Measurements from ENCODE around the gene BORCS8. TPM values are rescaled to one million over a fixed set of nuclear protein-coding genes. Genes with fewer than 3 reads are reported as not detected.
A peak's percentile ranks its signal among the peaks of the same experiment; 100 is the strongest.
"Not testable (repeated sequence)": the region's sequence is repeated elsewhere in the genome, so short reads cannot be mapped to it uniquely, and the experiment has no call there.

The BORCS8 gene
- polyA plus RNA-seq, 1 donor from 2014 or later = 75.6 TPM

DNA sequence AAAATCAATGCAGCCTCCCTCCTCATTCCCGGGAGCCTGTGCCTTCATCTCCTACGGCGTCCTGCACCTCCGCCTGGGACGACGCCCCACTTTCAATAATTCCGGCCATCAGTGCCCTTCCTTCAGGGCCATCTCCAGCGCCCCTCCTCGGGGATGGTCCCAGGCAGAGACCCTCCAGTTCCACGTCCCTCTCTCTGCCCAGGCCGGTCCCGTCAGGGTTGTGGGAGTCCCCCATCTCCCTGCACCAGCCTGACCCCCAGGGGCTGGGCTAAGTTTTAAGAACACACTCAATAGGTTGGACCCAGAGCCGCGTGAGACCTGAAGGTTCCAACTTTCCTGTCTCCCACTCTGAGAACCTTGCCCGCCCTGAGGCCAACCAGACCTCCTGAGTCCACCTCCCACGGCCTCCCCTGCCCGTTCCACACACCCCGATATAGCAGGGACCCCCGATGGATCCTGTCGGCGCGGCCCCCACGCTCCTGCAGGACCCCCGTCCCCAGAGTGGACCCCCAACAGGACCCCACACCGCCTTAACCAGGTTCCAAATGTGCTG is 54.3 kb downstream of the BORCS8 start:
- no peaks in the 10 kb centered on the region for H4K20me1 ChIP-seq (ENCODE audit: insufficient read depth)
- H3K79me2 ChIP-seq (replicated peaks; ENCODE audit: insufficient read depth, low read length) = no peaks in the 10 kb centered on the region
- H3K27ac ChIP-seq (ENCODE audit: low read length) = no peak overlapping the region
- H3K9me2 ChIP-seq (ENCODE audit: insufficient read depth, low read length) = no peaks in the 10 kb centered on the region
- H3K9ac ChIP-seq (ENCODE audit: low read length) = peak overlapping the region; percentile 70
- H3K27me3 ChIP-seq (ENCODE audit: insufficient read depth, low read depth, low read length) = peaks cover 2% of the 10 kb centered on the region
- H3K4me3 ChIP-seq (ENCODE audit: low read length) = peak overlapping the region; percentile 80
- H2AFZ ChIP-seq (ENCODE audit: low read depth, low read length) = peak overlapping the region; percentile 51
- H3K9me3 ChIP-seq (ENCODE audit: low read length) = no peaks in the 10 kb centered on the region
- TF ChIP-seq, protein P1, sequence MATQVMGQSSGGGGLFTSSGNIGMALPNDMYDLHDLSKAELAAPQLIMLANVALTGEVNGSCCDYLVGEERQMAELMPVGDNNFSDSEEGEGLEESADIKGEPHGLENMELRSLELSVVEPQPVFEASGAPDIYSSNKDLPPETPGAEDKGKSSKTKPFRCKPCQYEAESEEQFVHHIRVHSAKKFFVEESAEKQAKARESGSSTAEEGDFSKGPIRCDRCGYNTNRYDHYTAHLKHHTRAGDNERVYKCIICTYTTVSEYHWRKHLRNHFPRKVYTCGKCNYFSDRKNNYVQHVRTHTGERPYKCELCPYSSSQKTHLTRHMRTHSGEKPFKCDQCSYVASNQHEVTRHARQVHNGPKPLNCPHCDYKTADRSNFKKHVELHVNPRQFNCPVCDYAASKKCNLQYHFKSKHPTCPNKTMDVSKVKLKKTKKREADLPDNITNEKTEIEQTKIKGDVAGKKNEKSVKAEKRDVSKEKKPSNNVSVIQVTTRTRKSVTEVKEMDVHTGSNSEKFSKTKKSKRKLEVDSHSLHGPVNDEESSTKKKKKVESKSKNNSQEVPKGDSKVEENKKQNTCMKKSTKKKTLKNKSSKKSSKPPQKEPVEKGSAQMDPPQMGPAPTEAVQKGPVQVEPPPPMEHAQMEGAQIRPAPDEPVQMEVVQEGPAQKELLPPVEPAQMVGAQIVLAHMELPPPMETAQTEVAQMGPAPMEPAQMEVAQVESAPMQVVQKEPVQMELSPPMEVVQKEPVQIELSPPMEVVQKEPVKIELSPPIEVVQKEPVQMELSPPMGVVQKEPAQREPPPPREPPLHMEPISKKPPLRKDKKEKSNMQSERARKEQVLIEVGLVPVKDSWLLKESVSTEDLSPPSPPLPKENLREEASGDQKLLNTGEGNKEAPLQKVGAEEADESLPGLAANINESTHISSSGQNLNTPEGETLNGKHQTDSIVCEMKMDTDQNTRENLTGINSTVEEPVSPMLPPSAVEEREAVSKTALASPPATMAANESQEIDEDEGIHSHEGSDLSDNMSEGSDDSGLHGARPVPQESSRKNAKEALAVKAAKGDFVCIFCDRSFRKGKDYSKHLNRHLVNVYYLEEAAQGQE (IDR thresholded peaks at IDR 0.05; ENCODE audit: borderline replicate concordance) = no peak
- no peak for TF ChIP-seq RAD21 (conservative IDR thresholded peaks at IDR 0.05)
- TF ChIP-seq EZH2 (IDR thresholded peaks at IDR 0.05; ENCODE audit: borderline replicate concordance, insufficient read depth, low read length, poor library complexity, severe bottlenecking) = no peak
- no peak for TF ChIP-seq POLR2AphosphoS5 (IDR thresholded peaks at IDR 0.05)
- TF ChIP-seq, protein P2, sequence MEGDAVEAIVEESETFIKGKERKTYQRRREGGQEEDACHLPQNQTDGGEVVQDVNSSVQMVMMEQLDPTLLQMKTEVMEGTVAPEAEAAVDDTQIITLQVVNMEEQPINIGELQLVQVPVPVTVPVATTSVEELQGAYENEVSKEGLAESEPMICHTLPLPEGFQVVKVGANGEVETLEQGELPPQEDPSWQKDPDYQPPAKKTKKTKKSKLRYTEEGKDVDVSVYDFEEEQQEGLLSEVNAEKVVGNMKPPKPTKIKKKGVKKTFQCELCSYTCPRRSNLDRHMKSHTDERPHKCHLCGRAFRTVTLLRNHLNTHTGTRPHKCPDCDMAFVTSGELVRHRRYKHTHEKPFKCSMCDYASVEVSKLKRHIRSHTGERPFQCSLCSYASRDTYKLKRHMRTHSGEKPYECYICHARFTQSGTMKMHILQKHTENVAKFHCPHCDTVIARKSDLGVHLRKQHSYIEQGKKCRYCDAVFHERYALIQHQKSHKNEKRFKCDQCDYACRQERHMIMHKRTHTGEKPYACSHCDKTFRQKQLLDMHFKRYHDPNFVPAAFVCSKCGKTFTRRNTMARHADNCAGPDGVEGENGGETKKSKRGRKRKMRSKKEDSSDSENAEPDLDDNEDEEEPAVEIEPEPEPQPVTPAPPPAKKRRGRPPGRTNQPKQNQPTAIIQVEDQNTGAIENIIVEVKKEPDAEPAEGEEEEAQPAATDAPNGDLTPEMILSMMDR (IDR thresholded peaks at IDR 0.05; ENCODE audit: poor library complexity, severe bottlenecking) = no peak
- TF ChIP-seq EP300 (conservative IDR thresholded peaks at IDR 0.05; ENCODE audit: poor library complexity, severe bottlenecking) = no peak
- no peak for TF ChIP-seq TAF1 (IDR thresholded peaks at IDR 0.05; ENCODE audit: low read depth)
- no peak for TF ChIP-seq SMC3 (conservative IDR thresholded peaks at IDR 0.05; ENCODE audit: poor library complexity)
- no peak for TF ChIP-seq MXI1 (conservative IDR thresholded peaks at IDR 0.05; ENCODE audit: poor library complexity, severe bottlenecking)
- peak overlapping the region; percentile 99 for H3K4me2 ChIP-seq (ENCODE audit: low read length)
- H3F3A ChIP-seq (ENCODE audit: insufficient read depth, low read length, poor library complexity, severe bottlenecking) = no peaks in the 10 kb centered on the region
- no peaks in the 10 kb centered on the region for H3K36me3 ChIP-seq (ENCODE audit: insufficient read depth, low read length)

DNA sequence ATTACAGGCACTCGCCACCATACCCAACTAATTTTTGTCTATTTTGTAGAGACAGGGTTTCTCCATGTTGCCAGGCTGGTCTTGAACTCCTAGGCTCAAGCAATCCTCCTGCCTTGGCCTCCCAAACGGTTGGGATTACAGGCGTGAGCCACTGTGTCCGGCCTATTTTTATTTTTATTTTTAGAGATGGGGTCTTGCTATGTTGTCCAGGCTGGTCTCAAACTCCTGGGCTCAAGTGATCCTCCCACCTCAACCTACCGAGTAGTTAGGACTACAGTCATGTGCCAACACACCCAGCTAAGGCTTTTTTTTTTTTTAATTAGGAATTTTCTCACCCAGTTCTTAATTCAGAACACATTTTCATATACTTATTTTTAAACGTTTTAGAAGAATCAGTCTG is 56.2 kb downstream of the BORCS8 start:
- not testable (repeated sequence) for H2AFZ ChIP-seq (ENCODE audit: low read depth, low read length); H3K27me3 ChIP-seq (ENCODE audit: insufficient read depth, low read depth, low read length); H3K9ac ChIP-seq (ENCODE audit: low read length); H3F3A ChIP-seq (ENCODE audit: insufficient read depth, low read length, poor library complexity, severe bottlenecking); H3K36me3 ChIP-seq (ENCODE audit: insufficient read depth, low read length); H3K9me3 ChIP-seq (ENCODE audit: low read length); H3K79me2 ChIP-seq (replicated peaks; ENCODE audit: insufficient read depth, low read length); H3K27ac ChIP-seq (ENCODE audit: low read length); H3K4me3 ChIP-seq (ENCODE audit: low read length); H3K9me2 ChIP-seq (ENCODE audit: insufficient read depth, low read length); H3K4me2 ChIP-seq (ENCODE audit: low read length); H4K20me1 ChIP-seq (ENCODE audit: insufficient read depth)

DNA sequence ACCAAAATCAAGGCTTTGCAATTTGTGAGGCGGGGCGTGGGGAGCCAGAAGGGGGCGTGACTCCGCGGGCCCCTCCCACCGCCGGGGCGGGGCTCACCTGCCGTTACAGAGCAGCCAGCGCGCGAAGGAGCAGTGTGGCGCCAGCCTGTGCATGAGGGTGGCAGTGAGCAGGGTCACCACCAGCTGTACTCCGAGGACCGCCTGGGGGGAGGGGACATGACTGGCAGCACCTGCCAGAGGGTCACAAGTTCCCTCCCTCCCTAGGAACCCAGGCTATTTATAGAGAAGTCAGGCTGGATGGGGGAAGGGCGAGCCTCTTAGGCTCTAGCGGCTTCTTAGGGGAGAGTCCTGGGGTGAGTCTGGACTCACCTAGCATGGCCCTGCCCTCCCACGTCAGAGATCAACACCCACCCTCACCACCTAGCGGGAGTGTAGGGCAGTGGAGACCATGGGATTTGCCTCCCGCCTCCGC is 57.2 kb downstream of the BORCS8 start:
- H3K4me2 ChIP-seq (ENCODE audit: low read length) = no peak overlapping the region

More for the DNA sequence above, 57.2 kb downstream of the BORCS8 start:
- no peak overlapping the region for H3K4me3 ChIP-seq (ENCODE audit: low read length)
- no peaks in the 10 kb centered on the region for H3K27me3 ChIP-seq (ENCODE audit: insufficient read depth, low read depth, low read length)
- H3K36me3 ChIP-seq (ENCODE audit: insufficient read depth, low read length) = no peaks in the 10 kb centered on the region
- no peaks in the 10 kb centered on the region for H3K79me2 ChIP-seq (replicated peaks; ENCODE audit: insufficient read depth, low read length)
- no peak overlapping the region for H3K9ac ChIP-seq (ENCODE audit: low read length)
- H3K9me2 ChIP-seq (ENCODE audit: insufficient read depth, low read length) = no peaks in the 10 kb centered on the region
- TF ChIP-seq TAF1 (IDR thresholded peaks at IDR 0.05; ENCODE audit: low read depth) (no peak), SMC3 (conservative IDR thresholded peaks at IDR 0.05; ENCODE audit: poor library complexity) (no peak), MXI1 (conservative IDR thresholded peaks at IDR 0.05; ENCODE audit: poor library complexity, severe bottlenecking) (no peak), RAD21 (conservative IDR thresholded peaks at IDR 0.05) (no peak), POLR2AphosphoS5 (IDR thresholded peaks at IDR 0.05) (no peak), EP300 (conservative IDR thresholded peaks at IDR 0.05; ENCODE audit: poor library complexity, severe bottlenecking) (no peak), EZH2 (IDR thresholded peaks at IDR 0.05; ENCODE audit: borderline replicate concordance, insufficient read depth, low read length, poor library complexity, severe bottlenecking) (no peak)
- TF ChIP-seq, protein P2 (IDR thresholded peaks at IDR 0.05; ENCODE audit: poor library complexity, severe bottlenecking) = no peak
- TF ChIP-seq, protein P1 (IDR thresholded peaks at IDR 0.05; ENCODE audit: borderline replicate concordance) = no peak
- no peaks in the 10 kb centered on the region for H3F3A ChIP-seq (ENCODE audit: insufficient read depth, low read length, poor library complexity, severe bottlenecking)
- H3K9me3 ChIP-seq (ENCODE audit: low read length) = no peaks in the 10 kb centered on the region
- H4K20me1 ChIP-seq (ENCODE audit: insufficient read depth) = no peaks in the 10 kb centered on the region
- H2AFZ ChIP-seq (ENCODE audit: low read depth, low read length) = no peak overlapping the region
- H3K27ac ChIP-seq (ENCODE audit: low read length) = no peak overlapping the region

All from neural cell (in vitro differentiated cells).